Measurements from ENCODE around the gene ALDH1L2. TPM values are rescaled to one million over a fixed set of nuclear protein-coding genes. Genes with fewer than 3 reads are reported as not detected.
A peak's percentile ranks its signal among the peaks of the same experiment; 100 is the strongest.

Gene ALDH1L2
- total RNA-seq, 4 donors from 2014 or later, result 7.2 to 12.2 (median 10.2) TPM

DNA sequence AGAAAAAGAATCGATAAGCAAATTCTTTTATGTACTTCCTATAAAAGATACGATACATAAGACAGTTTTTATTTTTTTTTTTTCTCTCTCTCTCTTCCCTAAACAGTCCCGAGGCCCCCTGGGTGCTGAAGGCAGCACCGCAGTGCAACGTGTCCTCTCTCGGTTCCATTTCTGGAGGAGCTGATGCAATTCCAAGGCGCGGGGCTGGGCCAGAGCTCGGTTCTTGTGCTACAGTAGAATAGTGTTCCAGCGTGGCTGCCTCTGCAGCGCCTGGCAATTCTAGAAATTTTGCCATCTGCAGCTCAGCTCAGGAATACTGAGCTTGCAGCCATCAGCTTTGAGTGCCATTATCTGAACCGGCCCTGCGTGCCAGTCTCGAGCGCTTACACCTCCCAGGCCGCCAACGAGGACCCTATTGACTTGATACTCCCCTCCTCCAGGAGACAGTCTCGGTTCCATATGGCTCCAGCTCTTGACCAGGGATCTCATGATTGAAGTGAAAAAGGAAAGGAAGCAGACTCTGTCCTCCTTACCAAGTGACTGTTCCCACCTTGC, 630 bp downstream of the ALDH1L2 start:
- Histone ChIP-seq H3K27ac (peak overlapping the region in 3 of 4 donors; percentile 2 to 77 (median 45)), H3K9me3 (no peaks in the 10 kb centered on the region), H3K4me3 (peak overlapping the region; percentile 48 to 71 (median 62)), H3K4me1 (peaks cover 0 to 15% (median 2%) of the 10 kb centered on the region in 4 donors), H3K36me3 (no peaks in the 10 kb centered on the region), H3K27me3 (no peaks in the 10 kb centered on the region)
- TF ChIP-seq, protein P1, sequence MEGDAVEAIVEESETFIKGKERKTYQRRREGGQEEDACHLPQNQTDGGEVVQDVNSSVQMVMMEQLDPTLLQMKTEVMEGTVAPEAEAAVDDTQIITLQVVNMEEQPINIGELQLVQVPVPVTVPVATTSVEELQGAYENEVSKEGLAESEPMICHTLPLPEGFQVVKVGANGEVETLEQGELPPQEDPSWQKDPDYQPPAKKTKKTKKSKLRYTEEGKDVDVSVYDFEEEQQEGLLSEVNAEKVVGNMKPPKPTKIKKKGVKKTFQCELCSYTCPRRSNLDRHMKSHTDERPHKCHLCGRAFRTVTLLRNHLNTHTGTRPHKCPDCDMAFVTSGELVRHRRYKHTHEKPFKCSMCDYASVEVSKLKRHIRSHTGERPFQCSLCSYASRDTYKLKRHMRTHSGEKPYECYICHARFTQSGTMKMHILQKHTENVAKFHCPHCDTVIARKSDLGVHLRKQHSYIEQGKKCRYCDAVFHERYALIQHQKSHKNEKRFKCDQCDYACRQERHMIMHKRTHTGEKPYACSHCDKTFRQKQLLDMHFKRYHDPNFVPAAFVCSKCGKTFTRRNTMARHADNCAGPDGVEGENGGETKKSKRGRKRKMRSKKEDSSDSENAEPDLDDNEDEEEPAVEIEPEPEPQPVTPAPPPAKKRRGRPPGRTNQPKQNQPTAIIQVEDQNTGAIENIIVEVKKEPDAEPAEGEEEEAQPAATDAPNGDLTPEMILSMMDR (IDR thresholded peaks at IDR 0.05), result no peak
- TF ChIP-seq EP300 (IDR thresholded peaks at IDR 0.05) (no peak), POLR2A (IDR thresholded peaks at IDR 0.05) (no peak)
- peak; percentile 47 to 63 for DNase-seq (ENCODE audit: low spot score in 2 of 2)
- 8 to 13% methylated on average over 18 of the region's 18 CpGs for WGBS, 2 donors

DNA sequence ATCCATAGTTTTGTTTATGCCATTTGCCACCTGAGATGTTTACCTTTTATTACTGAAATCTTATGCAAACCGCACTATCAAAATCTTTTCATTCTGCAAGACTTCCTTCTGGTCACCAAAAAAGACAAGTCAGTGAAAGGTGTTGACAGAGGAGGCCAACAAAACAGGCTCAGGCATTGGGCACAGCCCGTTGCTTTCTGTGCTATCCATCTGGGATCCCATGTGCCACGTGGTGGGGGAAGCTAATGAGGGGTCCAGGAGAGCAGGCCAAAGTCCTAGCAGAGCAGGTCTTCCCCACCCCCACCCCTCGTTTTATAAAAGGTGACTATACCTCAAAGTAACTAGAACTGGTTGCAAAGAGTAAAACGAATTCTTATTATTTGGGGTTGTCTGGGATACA, 1.2 kb downstream of the ALDH1L2 start:
- Histone ChIP-seq H3K4me3 (peak overlapping the region in 3 of 4 donors; percentile 48 to 71 (median 63)), H3K36me3 (no peaks in the 10 kb centered on the region), H3K4me1 (peaks cover 0 to 16% (median 2%) of the 10 kb centered on the region in 4 donors), H3K27ac (no peak overlapping the region), H3K9me3 (no peaks in the 10 kb centered on the region), H3K27me3 (no peaks in the 10 kb centered on the region)
- TF ChIP-seq POLR2A (IDR thresholded peaks at IDR 0.05), result no peak
- WGBS, 2 donors, result 64 to 67% methylated on average over 5 of the region's 5 CpGs
- no peak for DNase-seq (ENCODE audit: low spot score in 2 of 2)

DNA sequence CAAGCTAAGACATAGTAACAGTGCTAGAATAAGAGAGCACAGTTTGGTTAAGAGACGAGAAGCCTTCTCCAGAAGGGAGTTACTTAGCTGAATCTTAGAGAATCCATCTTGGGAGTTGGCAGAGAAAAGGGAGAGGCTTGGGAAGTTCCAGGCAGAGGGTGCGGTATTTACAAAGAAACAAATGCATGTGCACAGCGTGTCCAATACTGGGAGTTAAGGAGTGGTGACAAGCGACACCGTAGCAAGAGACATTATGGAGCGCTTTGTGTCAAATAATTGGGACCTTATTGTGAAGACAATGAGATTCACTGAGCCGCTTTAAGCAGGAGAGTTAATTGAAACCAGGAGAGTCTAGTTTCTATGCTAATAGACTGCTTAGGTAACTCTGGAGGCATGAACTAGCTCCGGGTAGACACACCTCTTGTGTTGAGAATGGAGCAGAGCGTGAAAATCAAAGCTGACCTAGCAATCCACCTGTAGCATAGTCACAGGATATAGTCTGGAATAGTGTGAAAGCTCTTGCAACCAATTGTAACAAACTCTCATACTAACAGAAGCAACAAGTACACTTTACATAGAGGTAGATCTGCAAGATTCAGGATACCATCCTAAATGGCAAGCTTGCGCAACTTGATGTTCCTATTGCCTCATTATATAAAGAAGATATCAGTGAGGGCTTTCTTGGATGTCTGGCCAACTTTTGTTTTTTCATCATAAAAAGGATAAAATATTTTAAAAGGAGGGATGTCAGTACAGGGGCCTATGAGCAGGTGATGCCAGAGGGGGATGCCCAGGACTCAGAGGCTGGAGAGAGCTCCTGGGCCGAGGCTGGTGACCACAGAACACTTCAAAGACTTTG, 5.3 kb downstream of the ALDH1L2 start:
- 77 to 79% methylated on average over 11 of the region's 11 CpGs for WGBS, 2 donors
- Histone ChIP-seq H3K9me3 (no peaks in the 10 kb centered on the region), H3K4me1 (peaks cover 0 to 27% (median 2%) of the 10 kb centered on the region in 4 donors), H3K27me3 (no peaks in the 10 kb centered on the region), H3K36me3 (peaks cover 0 to 1% (median 0%) of the 10 kb centered on the region in 3 donors), H3K4me3 (no peak overlapping the region), H3K27ac (no peak overlapping the region)
- no peak for TF ChIP-seq EP300 (IDR thresholded peaks at IDR 0.05)
- no peak for TF ChIP-seq POLR2A (IDR thresholded peaks at IDR 0.05)
- TF ChIP-seq, protein P1 (IDR thresholded peaks at IDR 0.05), result no peak
- DNase-seq (ENCODE audit: low spot score in 2 of 2), result no peak

DNA sequence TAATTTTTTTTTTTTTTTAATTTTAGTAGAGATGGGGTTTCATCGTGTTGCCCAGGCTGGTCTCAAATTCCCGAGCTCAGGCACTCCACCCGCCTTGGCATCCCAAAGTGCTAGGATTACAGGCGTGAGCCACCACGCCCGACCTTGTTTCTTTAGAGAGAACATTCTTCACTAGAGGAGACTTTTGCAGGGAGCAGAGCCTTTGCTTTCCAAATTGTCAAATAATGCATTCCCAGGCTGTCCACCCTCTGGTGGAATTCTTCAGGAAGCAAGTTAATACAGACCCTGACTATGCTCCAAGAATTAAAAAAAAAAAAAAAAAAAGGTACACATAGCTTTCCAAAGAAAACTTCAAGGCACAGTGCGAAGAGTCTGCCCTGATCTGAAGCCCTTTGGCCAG, 6.8 kb downstream of the ALDH1L2 start:
- H3K36me3 ChIP-seq, result peaks cover 0 to 16% (median 0%) of the 10 kb centered on the region in 3 donors
- peak overlapping the region in 1 of 4 donors; percentile 32 for H3K27ac ChIP-seq
- H3K9me3 ChIP-seq, result no peaks in the 10 kb centered on the region
- peak in 1 of 2 donors; percentile 24 for DNase-seq (ENCODE audit: low spot score in 2 of 2)
- H3K27me3 ChIP-seq, result no peaks in the 10 kb centered on the region
- TF ChIP-seq, protein P1 (IDR thresholded peaks at IDR 0.05), result no peak
- TF ChIP-seq POLR2A (IDR thresholded peaks at IDR 0.05) (no peak), EP300 (IDR thresholded peaks at IDR 0.05) (no peak)
- peaks cover 0 to 18% (median 0%) of the 10 kb centered on the region in 4 donors for H3K4me1 ChIP-seq
- WGBS, 2 donors, result 70% methylated on average over 7 of the region's 7 CpGs
- no peak overlapping the region for H3K4me3 ChIP-seq

DNA sequence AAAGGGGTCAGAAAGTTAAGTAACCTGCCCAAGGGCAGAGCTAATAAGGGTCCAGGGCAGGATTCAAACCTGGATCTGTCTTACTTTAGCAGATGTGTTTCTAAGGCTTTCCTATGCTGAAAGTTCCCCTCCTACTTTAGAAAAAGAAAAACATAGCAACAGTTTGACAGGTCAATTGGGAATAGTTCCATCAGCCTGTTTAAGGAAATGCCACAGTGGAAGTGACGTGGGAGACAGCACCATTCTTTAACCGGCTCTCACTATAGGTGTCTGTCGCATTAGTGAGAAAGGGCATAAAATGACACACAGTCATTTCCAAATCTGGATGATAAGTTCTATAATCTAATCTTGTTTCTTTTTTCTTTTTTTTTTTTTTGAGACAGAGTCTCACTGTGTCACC, 7.3 kb downstream of the ALDH1L2 start:
- TF ChIP-seq, protein P1 (IDR thresholded peaks at IDR 0.05), result no peak
- TF ChIP-seq POLR2A (IDR thresholded peaks at IDR 0.05), result no peak
- no peak for TF ChIP-seq EP300 (IDR thresholded peaks at IDR 0.05)
- 74 to 77% methylated on average over 3 of the region's 3 CpGs for WGBS, 2 donors
- no peaks in the 10 kb centered on the region for H3K27me3 ChIP-seq
- peak overlapping the region in 1 of 4 donors; percentile 32 for H3K27ac ChIP-seq
- DNase-seq (ENCODE audit: low spot score in 2 of 2), result no peak
- peaks cover 0 to 16% (median 0%) of the 10 kb centered on the region in 3 donors for H3K36me3 ChIP-seq
- no peak overlapping the region for H3K4me3 ChIP-seq
- peaks cover 0 to 18% (median 0%) of the 10 kb centered on the region in 4 donors for H3K4me1 ChIP-seq
- no peaks in the 10 kb centered on the region for H3K9me3 ChIP-seq
